ENCODE measurements around the gene DNAJB8.

Gene DNAJB8

DNA sequence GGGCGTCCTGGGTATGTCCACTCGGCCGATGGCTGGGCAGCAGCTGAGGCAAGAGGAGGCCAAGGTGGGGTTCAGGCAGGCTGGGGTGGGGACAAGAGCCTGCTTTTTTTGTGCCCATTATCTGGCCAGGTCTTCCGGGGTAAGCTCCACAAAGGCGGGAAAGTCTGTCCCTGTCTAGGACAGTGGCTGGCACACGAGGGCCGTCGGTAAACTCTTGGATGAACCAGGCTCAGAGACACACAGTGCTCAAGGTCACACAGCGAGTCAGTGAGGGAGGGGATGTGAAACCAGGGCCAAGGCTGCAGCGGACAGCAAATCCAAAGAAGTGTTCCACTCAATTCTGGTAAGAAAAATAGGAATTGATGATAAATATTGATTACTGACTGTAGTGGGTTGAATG is 2.9 kb downstream of the DNAJB8 start:
- no peak for DNase-seq (ENCODE audit: low read depth)

DNA sequence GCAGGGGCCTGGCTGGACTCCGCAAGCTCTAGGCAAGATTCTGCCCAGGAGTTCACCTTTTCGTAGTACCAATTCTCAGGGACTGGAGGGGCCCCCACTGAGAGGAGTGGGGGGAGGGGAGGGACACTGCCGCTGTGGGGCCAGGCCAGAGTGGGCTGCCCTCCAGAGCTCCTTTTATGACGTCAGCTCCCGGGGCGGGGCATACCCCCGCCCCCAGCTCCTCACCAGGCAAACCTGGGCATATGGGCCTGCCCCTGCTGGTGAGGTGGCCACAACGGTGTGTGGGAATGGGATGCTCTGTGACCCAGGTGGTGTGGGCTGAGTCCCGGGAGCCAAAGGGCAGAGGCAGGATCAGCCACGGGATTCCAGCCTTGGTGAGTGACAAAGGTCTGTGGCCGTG is 3.3 kb downstream of the DNAJB8 start:
- DNase-seq (ENCODE audit: low read depth), result no peak

DNA sequence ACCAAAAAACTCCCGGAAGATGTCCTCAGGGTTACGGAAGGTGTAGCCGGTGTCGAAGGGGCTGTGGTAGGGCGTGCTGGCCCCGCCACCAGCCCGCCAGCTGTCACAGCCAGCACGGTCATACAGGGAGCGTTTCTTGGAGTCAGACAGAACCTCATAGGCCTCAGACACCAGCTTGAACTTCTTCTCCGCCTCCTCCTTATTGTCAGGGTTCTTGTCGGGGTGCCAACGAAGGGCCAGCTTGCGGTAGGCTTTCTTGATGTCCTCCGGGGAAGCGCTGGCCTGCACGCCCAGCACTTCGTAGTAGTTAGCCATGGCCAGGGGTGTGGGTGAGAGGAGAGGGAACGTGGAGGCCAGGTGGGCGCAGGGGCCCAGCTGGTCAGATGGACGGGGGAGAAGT is 3.8 kb downstream of the DNAJB8 start:
- no peak for DNase-seq (ENCODE audit: low read depth)

DNA sequence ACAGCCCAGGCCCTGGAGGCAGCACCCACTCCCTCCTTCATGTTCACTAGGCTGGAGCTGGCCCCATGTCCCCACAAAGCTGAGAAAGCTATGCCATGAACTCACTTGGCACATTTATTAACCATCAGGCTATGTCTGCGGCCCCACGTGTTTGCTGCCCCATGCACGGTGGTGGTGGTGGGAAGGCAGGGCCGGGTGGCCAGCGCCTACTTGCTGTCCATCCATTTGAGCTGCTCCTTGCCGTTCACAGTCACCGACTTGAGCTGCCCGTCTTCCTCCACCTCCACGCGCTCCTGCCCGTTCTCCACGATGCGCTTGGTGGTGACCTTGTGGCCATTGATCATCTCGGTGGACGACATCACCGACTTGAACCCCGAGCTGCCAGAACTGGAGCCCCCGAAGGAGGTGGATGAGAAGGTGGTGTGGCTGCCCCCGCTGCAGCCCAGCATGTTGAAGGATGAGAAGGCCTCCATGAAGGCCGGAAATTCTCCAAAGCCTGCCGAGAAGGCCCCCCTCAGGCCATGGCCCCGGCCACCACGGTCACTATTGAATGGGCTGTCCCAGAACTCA is 4.3 kb downstream of the DNAJB8 start:
- no peak for DNase-seq (ENCODE audit: low read depth)

DNA sequence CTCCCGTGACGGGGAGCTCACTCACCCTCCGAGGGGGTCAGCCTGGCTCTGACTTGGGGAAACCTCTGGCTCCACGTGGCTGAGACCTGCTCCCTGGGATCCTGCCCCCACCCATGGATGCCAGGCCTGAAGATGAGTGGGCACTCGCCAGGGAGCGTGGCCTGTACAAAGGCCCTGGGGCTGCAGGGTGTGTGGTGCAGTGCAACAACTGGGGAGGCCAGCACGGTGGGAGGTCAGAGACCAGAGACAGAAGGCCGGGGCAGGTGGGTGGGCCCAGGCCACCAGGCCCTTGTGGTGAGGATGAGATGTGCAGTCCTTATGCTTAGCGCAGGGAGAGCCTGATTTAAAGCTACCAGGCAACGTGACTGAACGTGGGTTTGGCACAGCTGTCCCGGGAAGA is 5.0 kb downstream of the DNAJB8 start:
- DNase-seq (ENCODE audit: low read depth), result no peak

DNA sequence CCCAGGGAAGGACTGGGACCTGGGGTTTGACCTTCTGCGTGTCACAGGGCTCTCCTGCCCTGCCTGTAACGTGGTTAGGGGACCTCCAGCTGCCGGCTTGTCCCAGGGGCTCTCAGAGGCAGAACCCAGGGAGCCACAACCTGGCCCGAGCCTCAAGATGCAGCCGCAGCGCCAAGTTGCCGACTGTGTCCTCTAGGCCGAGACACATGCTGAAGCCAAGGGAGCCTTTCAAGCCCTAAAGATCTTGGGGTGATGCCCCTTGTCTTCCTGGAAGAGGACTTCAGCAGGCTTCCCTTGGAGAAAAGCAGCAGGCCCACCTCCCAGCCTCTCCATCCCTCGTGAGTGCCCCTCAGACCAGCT is 7.2 kb downstream of the DNAJB8 start:
- no peak for DNase-seq (ENCODE audit: low read depth)

DNA sequence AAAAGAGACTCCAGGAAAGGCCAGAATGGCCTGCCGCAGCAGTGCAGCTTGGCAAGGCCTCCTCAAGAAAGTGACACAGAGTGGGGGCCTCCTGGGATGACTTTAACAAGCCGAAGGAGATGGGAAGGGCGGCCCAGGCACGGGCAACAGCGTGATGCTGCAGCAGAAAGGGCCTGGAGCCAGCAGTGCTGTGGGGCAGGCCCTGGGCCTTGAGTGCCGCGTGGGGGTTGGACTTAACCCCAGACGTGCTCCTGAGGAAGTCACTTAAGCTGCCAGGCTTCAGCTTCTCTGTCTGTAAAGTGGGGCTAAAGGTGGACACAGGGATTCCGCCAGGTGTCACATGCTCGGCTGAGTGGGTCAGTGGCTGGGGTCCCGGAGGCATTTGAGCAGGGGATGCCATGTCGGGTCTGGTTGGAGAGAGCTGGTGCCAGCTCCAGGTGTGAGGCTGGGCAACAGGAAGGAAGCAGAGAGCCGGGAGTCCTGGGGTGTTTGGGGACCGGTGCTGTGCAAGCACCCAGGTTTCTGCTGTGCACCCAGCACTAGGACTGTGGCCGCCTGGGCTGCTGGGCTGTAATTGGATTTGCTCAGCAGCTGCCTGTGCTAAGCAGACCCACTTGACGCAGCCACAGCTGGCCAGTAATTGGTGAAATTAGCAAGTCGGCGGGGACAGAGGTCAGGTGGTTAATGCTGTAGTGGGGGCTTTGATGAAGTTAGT is 7.8 kb downstream of the DNAJB8 start:
- no peak for DNase-seq (ENCODE audit: low read depth)

DNA sequence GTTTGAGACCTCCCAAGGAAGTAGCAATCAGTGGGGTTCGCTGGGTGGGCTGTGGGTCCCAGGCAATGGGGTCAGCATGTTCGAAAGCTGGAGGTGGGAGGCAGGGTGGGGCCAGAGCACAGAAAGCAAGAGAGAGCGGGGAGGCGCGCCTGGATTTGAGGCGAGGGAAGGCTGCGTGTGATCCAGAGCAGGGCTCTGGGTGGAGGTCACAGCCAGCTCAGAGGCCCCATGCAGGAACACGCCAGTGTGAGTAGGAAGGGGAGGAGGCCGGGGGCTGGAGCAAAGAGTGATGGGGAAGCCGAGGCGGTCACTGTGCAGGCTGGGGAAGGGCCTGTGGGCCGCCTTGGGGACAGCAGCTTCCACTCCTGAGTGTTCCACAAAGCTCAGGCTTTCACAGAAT is 8.8 kb downstream of the DNAJB8 start:
- no peak for DNase-seq (ENCODE audit: low read depth)

DNA sequence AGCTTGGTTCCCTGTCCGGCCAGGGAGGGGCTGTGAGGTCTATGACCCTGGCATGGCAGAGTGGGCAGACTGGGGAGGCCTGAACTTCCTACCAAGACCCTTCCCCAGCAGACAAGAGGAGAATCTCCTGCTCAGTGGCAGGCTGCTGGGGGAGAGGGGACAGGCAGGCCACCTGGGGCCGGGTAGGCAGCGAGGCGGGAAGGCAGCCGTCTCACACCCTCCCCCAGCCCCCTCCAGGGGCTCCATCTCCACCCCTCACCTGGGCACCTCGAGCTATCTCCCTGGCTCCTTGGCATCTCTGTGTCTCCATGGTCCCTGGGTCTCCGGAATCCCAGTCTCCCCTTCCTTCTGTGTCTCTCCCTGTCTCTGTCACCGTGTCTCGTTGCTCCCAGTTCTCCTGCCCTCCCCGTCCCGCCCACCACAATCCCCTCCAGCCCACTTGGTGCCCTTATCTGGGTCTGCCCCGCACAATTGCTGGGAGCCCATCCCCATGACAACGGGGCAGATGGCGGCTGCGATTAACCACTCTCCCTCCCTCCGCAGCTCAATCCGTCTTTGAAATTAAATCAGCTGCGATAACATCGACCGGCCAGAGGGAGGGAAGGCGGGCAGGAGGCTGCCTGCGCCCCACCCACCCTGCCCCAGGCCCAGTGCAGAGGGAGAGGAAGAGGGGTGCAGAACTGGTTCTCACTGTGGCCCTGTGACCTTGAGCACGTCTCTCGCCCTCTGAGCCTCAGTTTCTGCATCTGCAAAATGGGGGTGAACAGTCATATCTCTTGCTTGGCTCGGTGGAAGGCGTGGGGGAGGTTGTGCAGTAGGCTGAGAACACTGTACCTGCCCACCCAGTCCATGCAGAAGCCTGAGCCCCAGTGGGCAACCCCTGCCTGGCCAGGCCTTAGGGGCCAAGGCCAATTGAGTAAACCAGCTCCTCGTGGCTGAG is 9.6 kb downstream of the DNAJB8 start:
- no peak for DNase-seq (ENCODE audit: low read depth)

DNA sequence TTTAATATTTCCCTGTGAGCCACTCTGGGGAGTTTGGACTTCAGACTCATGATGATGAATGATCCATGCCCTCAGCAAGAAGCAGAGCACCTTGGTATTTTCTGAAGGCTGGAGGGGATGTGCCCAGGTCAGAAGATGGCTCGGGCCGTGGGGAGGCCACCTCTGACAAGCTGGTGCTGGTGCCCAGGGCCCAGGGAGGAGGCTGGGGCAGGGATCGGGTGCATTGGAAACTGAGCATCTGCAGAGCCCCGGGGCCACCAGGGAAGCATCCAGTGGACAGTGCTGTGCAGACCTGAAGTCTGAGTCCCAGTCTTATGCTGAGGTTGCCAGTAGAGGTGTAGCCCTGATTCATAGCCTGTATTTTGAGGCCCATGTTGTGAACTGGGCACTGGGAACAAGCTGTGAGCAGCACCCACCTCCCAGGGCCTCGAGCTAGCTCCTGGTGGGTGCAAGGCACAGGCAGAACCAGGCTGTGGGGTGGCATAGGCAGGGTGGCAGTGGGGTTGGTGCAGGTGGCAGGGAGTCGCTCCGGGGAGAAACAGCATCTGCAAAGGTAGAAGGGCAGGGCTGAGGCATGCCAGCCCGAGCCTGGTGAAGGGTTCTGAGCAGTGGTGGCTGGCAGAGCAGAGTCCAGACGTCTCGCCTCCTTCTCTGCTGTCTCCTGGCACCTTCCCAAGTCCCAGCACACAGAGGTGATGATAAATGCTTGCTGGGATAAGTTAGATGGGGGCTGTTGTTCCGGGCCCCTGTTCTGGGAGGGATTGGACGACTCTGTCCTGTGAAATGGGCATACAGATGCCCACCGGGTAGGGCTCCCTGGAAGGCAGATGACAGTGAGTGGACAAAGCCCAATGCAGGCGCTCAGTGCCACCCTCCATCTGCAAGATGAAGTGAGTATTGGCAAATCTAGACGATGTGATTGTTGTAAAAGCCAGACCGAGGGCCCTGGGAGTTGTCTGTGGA is 10.6 kb downstream of the DNAJB8 start:
- DNase-seq (ENCODE audit: low read depth), result no peak

DNA sequence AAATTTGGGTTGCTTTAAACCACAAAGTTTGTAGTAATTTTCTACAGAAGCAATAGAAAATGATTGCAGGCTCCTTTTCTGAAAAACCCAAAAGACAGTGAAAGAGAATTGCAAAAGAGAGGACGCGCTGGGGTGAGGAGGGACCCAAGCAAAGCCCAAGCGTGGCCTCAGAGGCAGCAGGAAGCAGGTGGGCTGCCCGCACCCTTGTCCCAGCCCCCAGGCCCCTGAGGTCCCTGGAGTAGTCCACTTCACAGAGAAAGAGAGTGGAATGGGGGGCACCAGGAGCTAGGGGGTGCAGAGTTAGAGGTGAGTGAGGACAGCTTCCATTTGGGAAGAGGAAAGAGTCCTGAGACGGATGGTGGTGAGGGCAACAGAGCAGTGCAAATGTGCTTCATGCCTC is 11.6 kb downstream of the DNAJB8 start:
- no peak for DNase-seq (ENCODE audit: low read depth)

DNA sequence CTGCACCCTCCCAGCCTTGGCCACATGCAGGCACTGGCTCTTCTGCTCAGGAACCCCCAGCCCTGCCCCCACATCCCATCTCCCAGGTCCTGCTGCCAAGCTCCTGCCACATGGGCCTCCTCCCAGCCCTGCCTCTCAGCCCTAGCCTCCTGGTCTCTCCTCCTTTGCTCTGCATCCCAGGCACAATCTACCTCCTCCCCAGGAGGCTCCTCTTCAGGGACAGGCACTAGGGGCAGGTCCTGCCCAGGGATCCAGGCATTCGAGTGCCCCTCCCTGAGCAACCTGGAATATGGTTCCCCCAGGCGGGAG is 12.4 kb downstream of the DNAJB8 start:
- no peak for DNase-seq (ENCODE audit: low read depth)

DNA sequence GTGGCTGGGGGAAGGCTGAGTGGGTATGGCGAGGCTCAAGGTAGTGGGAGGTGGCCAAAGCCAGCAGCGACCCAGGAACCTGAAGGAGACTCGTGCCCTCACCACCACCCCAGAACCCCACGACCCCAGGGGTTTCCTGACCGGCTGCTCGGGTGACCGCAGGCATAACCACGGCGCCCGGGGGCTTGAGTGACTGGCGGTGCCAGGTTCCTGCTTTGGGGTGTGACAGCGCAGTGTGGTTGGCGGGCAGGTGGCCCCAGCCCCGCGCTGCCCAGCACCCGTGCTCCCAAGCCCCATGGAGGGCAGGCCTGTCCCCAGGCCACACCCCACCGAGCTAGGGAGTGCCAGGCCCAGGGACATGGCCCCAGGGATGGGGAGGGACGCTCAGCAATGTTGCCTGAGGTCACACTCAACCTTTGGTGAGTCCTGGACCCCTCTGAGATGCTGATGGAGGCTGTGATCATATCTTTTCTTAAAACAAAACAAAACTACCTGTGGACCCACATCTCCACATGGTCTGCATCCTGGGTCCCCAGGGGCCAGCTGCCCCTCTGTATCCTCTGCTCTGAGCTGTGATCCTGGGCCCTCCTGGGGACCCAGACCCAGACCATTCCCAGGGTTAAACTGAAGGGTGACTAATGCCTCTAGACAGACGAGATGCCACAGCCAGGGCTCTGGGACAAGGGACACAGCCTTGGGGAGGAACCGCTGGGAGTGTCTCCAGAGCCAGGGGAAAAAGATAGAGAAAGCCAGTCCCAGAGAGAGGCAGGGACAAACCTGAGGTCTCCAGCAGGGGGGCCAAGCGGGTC is 13.0 kb downstream of the DNAJB8 start:
- DNase-seq (ENCODE audit: low read depth), result no peak

DNA sequence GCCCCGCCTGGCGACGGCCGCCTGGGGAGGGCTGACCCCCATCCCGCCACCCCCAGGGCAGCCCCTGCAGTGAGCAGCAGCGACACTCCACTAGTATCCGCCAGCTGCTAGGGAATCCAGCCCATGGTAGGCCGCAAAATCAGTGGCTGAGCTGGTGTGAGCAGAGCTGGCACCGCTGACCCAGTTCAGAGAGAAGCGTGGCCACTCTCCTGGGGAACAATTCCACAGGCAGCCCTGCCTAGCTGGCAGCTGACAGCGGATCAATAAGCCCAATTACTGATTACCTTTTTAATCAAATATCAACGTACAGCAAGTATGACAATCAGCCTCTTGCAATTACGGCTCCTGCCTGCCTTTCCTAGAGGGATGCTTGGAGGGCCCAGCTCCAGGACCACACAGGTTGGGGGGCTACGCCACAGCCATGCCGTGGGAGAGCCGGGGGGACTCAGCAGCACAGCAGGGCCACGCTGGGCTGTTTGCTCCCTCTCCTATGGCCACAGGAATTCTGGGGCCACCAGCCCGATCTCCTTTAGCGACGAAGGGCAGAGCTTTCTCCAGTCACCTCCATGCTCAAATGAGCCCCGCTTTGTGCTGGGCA is 13.9 kb downstream of the DNAJB8 start:
- no peak for DNase-seq (ENCODE audit: low read depth)

DNA sequence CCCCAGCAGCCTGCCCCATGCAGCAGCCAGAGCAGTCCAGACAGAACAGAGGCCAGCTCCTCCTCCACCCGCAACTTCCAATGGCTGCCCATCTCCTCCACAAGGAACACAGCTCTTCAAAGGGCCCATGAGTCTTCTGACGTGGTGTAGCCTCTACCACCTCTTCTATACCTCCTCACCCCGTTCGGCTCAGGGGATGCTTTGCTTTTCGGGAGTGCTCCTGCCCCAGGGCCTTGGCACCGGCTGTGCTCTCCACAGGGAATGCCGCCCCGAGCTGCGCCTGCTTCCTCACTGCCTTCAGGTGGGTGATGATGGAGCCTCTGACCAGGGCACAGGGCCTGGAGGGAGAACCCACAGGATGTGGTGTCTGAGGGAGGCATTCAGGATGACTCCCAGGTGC is 14.6 kb downstream of the DNAJB8 start:
- DNase-seq (ENCODE audit: low read depth), result no peak

DNA sequence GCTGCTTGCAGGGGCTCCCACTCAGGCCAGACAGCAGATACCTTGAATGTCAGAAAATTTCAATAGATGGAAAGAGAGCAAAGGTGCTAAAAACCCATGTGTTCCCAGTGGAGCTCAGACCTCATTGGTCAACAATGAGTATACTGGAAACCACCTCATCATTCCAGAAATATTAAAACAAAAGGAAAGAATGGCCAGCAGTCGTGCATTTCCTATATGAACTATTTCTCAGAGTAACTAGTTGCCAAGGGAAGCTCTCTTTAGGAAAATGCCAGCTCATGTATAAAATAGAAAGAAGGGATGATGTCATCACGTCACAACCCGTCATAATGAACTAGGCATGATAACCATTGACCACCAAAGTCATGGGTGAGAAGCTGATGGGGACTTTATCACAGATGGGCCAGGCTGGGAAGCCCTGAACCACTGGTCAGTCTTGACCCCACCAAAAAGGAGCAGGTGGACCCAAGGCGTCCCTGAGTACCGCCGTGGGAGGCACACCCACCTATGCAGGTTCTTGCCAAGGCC is 17.5 kb downstream of the DNAJB8 start:
- no peak for DNase-seq (ENCODE audit: low read depth)

DNA sequence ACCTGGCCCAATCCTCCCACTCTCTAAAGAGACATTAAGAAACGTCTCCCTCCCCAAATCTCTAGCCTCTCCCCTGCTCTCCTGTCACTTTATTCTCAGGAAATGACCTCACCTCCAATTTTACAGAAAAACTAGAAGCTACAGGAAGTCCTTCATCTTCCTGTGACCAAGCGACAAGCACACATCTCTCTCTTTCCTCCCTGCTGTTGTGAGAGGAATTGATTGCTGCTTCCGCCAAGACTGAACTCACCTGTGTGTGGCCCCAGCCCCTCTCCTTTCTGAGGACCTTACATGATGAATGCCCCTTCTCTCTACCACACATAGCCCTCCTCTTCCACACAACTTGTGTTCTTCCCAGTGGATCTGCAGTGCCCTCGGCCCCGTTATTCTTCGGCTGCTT is 18.2 kb downstream of the DNAJB8 start:
- DNase-seq (ENCODE audit: low read depth), result no peak

DNA sequence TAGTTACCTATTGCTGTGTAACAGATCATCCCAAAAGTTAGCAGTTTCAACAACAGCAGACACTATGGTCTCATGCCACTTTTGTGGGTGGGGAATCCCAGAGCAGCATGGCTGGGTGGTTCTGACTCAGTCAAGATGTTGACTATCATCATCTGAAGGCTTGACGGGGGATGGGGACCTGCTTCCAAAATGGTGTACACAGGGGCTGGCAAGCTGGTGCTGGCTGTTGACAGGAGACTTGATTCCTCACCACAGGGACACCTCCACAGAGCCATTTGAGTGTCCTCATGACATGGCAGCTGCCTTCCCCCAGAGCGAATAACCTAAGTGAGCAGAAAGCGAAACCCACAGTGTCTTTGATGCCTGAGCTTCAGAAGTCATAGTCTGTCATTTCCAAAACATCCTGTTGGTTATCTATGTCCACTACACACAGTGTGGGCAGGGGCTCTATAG is 19.1 kb downstream of the DNAJB8 start:
- peak; percentile 28 for DNase-seq (ENCODE audit: low read depth)

DNA sequence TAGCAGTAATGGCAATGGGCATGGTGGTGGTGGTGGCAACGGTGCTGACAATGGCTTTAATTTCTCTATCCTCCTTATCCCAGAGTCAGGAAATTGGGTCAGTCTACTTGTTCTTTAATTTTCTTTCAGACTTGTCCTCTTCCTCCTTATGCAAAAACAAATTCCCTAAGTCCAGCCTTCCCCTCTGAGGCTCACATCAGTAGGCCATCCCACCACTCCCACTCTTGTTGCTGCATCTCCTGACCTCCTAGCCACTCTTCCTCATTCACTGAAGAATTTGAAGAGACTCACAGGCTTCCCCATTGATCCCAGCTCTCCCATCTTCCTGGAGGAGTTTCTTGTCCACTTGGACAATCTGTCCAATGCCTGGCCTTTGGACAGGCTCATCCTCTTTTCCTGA is 19.9 kb downstream of the DNAJB8 start:
- no peak for DNase-seq (ENCODE audit: low read depth)

DNA sequence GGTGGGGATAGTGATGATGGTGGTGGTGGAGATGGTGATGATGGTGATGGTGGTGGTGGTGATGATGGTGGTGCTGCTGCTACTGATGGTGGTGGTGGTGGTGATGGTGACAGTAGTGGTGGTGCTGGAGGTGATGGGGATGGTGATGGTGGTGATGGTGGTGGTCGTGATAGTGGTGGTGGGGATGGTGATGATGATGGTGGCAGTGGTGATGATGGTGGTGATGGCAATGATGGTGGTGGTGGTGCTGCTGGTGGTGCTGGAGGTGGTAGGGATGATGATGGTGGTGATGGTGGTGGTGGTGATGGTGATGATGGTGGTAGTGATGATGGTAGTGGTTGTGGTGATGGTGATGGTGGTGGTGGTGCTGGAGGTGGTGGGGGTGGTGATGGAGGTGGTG is 21.3 kb downstream of the DNAJB8 start:
- DNase-seq (ENCODE audit: low read depth), result no peak

DNA sequence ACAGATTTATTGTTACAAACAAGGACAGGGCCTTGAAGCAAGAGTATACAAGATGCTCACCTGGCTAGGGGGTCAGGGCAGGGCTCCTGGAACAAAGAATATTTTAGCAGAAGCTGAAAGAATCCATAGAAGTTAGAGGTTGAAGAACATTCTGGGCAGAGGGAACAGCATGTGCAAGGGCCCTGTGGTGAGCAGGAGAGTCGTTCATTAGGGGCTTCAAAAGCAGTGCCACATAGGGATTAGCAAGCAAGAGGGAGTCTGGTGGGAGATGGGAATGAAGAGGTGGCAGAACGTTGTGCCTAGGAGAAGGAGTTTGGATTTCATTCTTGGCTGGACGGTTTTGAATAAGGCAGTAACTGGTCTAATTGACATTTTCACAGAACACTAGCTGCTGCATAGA is 22.9 kb downstream of the DNAJB8 start:
- DNase-seq (ENCODE audit: low read depth), result no peak
